Parathyroid adenoma (tissue), 2 donors: Measurements from ENCODE around the gene S100A10.

ENCODE experiments used
- H2AFZ ChIP-seq: fragments of 300-600 bp; sonication (generic); one replicate; pipeline ENCODE4 v1.7.0; 2017; ENCODE audit warnings: antibody characterized with exemption, mild to moderate bottlenecking
- H3K27ac ChIP-seq: fragments of 300-600 bp; sonication (generic); one replicate; pipeline ENCODE4 v1.7.0; 2017
- H3K27me3 ChIP-seq: fragments of 300-600 bp; sonication (generic); one replicate; pipeline ENCODE4 v1.7.0; 2017; ENCODE audit warnings: low read length; ENCODE audit not compliant: control insufficient read depth, insufficient read depth
- H3K36me3 ChIP-seq: fragments of 300-600 bp; sonication (generic); one replicate; pipeline ENCODE4 v1.7.0; 2017; ENCODE audit warnings: low read length; ENCODE audit not compliant: control insufficient read depth, insufficient read depth
- H3K4me1 ChIP-seq: fragments of 300-600 bp; sonication (generic); one replicate; pipeline ENCODE4 v1.7.0; 2017; ENCODE audit warnings: control low read depth
- H3K4me2 ChIP-seq: fragments of 300-600 bp; sonication (generic); one replicate; pipeline ENCODE4 v1.7.0; 2017; ENCODE audit warnings: low read length
- H3K4me3 ChIP-seq: fragments of 300-600 bp; sonication (generic); one replicate; pipeline ENCODE4 v1.7.0; 2017; ENCODE audit warnings: low read depth, low read length
- H3K79me2 ChIP-seq: fragments of 300-600 bp; sonication (generic); one replicate; pipeline ENCODE4 v1.7.0; 2017; ENCODE audit warnings: control low read depth
- H3K9ac ChIP-seq: fragments of 300-600 bp; sonication (generic); one replicate; pipeline ENCODE4 v1.7.0; 2017; ENCODE audit warnings: mild to moderate bottlenecking
- H3K9me3 ChIP-seq: fragments of 300-600 bp; sonication (generic); one replicate; pipeline ENCODE4 v1.7.0; 2017; ENCODE audit warnings: low read length; ENCODE audit not compliant: control insufficient read depth
- TF ChIP-seq, protein P1 (sequence below): fragments of 300-600 bp; sonication (generic); IDR thresholded peaks from one replicate; pipeline ENCODE4 v1.7.0; 2017; ENCODE audit warnings: antibody characterized with exemption, mild to moderate bottlenecking
- donor health status: primary hyperparathyroidism.

S100A10 gene

DNA sequence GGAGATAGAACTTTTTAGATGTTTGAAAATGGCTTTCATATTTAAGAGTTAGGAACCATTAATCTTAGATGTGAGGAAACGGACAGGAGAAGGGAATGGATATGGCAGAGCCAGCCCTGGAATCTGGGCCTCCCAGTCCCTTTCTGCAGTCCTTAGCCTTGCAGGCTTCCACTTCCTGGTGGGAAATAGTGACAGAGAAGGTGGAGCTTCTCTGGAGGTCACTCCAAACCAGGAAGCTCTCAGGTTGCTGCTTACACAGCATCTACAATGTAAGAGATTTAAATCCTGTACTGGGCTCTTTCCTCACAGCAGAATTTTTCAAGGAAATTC is 40.6 kb upstream of the S100A10 start:
- no peaks in the 10 kb centered on the region for H3K79me2 ChIP-seq

DNA sequence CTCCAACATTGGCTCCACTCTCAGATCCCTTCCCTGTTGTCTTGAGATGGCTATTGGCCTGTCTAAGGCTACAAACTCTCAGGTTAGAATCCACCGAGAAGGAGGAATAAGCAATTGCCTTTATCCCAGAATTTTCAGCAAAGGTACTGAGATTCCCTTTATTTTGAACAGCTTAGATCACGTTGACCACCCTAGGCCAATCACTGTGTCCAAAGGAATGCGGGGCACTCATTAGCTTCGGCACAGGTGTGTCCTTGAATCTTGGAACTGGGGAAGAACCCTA is 36.2 kb upstream of the S100A10 start:
- Histone ChIP-seq H3K27ac (no peak overlapping the region), H2AFZ (no peak overlapping the region), H3K4me1 (peaks cover 21% of the 10 kb centered on the region), H3K27me3 (no peaks in the 10 kb centered on the region), H3K9ac (no peak overlapping the region), H3K79me2 (no peaks in the 10 kb centered on the region), H3K4me3 (no peak overlapping the region), H3K4me2 (no peak overlapping the region), H3K36me3 (no peaks in the 10 kb centered on the region), H3K9me3 (no peaks in the 10 kb centered on the region)
- TF ChIP-seq, protein P1, sequence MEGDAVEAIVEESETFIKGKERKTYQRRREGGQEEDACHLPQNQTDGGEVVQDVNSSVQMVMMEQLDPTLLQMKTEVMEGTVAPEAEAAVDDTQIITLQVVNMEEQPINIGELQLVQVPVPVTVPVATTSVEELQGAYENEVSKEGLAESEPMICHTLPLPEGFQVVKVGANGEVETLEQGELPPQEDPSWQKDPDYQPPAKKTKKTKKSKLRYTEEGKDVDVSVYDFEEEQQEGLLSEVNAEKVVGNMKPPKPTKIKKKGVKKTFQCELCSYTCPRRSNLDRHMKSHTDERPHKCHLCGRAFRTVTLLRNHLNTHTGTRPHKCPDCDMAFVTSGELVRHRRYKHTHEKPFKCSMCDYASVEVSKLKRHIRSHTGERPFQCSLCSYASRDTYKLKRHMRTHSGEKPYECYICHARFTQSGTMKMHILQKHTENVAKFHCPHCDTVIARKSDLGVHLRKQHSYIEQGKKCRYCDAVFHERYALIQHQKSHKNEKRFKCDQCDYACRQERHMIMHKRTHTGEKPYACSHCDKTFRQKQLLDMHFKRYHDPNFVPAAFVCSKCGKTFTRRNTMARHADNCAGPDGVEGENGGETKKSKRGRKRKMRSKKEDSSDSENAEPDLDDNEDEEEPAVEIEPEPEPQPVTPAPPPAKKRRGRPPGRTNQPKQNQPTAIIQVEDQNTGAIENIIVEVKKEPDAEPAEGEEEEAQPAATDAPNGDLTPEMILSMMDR, result no peak

More for the DNA sequence above, 40.6 kb upstream of the S100A10 start:
- H3K4me3 ChIP-seq, result peak overlapping the region; percentile 83
- TF ChIP-seq, protein P1, result no peak
- H3K4me1 ChIP-seq, result peaks cover 21% of the 10 kb centered on the region
- H3K9ac ChIP-seq, result no peak overlapping the region
- H3K36me3 ChIP-seq, result no peaks in the 10 kb centered on the region
- H3K27me3 ChIP-seq, result no peaks in the 10 kb centered on the region
- H3K9me3 ChIP-seq, result no peaks in the 10 kb centered on the region
- peak overlapping the region; percentile 100 for H3K27ac ChIP-seq
- peak overlapping the region; percentile 73 for H3K4me2 ChIP-seq
- H2AFZ ChIP-seq, result peak overlapping the region; percentile 28

DNA sequence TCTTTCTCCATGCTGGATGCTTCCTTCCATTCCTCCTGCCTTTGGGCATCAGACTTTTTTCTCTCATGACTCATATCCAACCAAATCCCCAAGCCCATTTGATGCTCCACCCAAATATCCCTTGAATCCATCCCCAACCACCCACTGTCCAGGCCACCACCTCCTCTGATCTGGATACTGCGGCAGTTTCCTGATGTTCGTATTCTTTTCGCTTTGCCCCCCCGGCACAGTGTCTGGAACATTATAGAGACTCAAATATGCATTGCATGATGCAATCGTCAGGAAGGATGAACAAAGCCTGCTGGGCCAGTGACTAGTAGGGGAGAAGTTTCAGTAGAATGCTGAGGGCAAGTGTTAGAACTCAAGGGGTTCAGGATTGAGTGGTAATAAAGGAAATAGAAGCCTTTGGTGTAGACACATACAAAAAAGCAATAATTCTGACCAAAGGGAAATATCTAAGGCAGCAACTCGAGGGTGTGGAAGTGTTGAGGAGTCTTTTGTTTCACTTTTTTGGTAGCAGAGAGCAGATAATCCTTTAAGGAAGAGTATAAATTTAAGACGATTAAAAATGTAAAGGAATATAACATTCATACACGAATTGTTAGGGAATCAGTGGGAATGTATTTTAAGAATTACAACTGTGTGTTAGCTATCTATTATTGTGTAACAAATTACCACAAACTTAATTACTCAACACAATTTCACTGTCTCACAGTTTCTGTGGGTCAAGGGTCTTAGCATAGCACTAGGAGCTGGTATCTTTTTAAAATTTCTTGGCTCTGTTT is 35.7 kb upstream of the S100A10 start:
- no peak overlapping the region for H2AFZ ChIP-seq
- no peak overlapping the region for H3K4me3 ChIP-seq
- no peaks in the 10 kb centered on the region for H3K36me3 ChIP-seq
- no peak overlapping the region for H3K27ac ChIP-seq
- no peaks in the 10 kb centered on the region for H3K79me2 ChIP-seq
- H3K9me3 ChIP-seq, result no peaks in the 10 kb centered on the region
- no peaks in the 10 kb centered on the region for H3K27me3 ChIP-seq
- H3K4me1 ChIP-seq, result peaks cover 16% of the 10 kb centered on the region
- H3K4me2 ChIP-seq, result no peak overlapping the region
- H3K9ac ChIP-seq, result no peak overlapping the region
- TF ChIP-seq, protein P1, result no peak

DNA sequence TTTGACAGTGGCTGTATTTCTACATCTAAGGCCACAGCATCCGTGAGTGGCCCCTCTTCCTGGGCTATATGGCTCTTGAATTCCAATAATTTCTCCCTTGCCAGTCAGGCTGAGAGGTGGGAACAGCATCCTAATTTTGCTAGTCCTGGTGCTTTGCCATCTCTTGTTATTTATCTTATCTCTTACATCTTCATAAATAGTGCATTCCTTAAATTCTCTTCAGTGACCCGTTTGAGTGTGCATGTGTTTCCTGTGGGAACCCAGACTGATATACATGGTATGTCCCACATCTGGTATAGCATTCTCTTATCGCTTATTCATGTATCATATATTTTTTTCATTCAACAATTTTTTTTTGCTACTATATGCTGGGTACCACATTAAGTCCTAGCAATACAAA is 33.2 kb upstream of the S100A10 start:
- H3K4me3 ChIP-seq, result no peak overlapping the region
- no peak overlapping the region for H3K27ac ChIP-seq
- TF ChIP-seq, protein P1, result no peak
- no peak overlapping the region for H3K9ac ChIP-seq
- no peaks in the 10 kb centered on the region for H3K4me1 ChIP-seq
- H3K9me3 ChIP-seq, result no peaks in the 10 kb centered on the region
- no peak overlapping the region for H2AFZ ChIP-seq
- H3K4me2 ChIP-seq, result no peak overlapping the region
- H3K36me3 ChIP-seq, result no peaks in the 10 kb centered on the region
- no peaks in the 10 kb centered on the region for H3K27me3 ChIP-seq
- no peaks in the 10 kb centered on the region for H3K79me2 ChIP-seq

DNA sequence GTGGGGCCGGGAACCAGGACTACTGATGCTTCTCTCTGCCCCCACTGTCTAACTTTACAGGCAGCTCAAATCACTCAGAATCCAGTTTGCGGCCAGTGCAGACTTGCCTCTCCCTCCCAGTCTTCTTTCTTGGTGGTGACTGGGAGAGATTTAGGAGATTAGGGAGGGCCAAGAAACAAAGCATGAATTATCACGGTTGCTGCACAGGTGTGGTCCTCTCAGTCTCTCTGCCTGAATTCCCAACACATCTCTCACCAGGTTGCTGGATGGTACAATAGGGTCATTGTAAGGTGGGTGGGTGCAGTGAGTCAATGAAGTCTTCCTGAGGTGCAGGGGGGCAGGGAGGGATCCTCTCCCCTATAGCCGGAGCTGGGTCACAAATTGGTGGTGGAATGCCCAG is 30.6 kb upstream of the S100A10 start:
- Histone ChIP-seq H2AFZ (peak overlapping the region; percentile 17), H3K27me3 (no peaks in the 10 kb centered on the region), H3K9me3 (no peaks in the 10 kb centered on the region), H3K36me3 (no peaks in the 10 kb centered on the region), H3K4me1 (no peaks in the 10 kb centered on the region), H3K9ac (no peak overlapping the region), H3K79me2 (no peaks in the 10 kb centered on the region), H3K4me3 (no peak overlapping the region), H3K4me2 (no peak overlapping the region), H3K27ac (no peak overlapping the region)
- TF ChIP-seq, protein P1, result no peak
